HEK293 (cell line): ENCODE data around the gene MTHFD1L.

Experiments
- EGR2 ChIP-seq: fragments of 450-650 bp; formaldehyde crosslinking; IDR thresholded peaks from 2 replicates; pipeline ENCODE4 v1.5.1; 2016; ENCODE audit warnings: low read depth, missing biosample characterization, missing genetic modification characterization
- HOXC10 ChIP-seq: sonication (generic); formaldehyde crosslinking; IDR thresholded peaks from 2 replicates; pipeline ENCODE4 v1.8.1; 2023; ENCODE audit warnings: mild to moderate bottlenecking, missing genetic modification reagents
- KLF10 ChIP-seq: fragments of 450-650 bp; IDR thresholded peaks from 2 replicates; pipeline ENCODE4 v1.5.1; 2018; ENCODE audit warnings: missing biosample characterization, mild to moderate bottlenecking, missing genetic modification characterization
- YY2 ChIP-seq: fragments of 450-650 bp; formaldehyde crosslinking; IDR thresholded peaks from 2 replicates; pipeline ENCODE4 v1.5.1; 2016; ENCODE audit warnings: missing biosample characterization, missing genetic modification characterization
- ZEB2 ChIP-seq: fragments of 450-650 bp; formaldehyde crosslinking; IDR thresholded peaks from 2 replicates; pipeline ENCODE4 v1.5.1; 2016; ENCODE audit warnings: missing biosample characterization, missing genetic modification characterization
- ZIC2 ChIP-seq: fragments of 450-650 bp; formaldehyde crosslinking; IDR thresholded peaks from 2 replicates; pipeline ENCODE4 v1.5.1; 2016; ENCODE audit warnings: missing biosample characterization, missing genetic modification characterization
- ZNF174 ChIP-seq: fragments of 450-650 bp; formaldehyde crosslinking; IDR thresholded peaks from 2 replicates; pipeline ENCODE4 v1.5.0; 2017; ENCODE audit warnings: missing biosample characterization, mild to moderate bottlenecking, missing genetic modification characterization
- ZNF19 ChIP-seq: fragments of 450-650 bp; formaldehyde crosslinking; IDR thresholded peaks from 2 replicates; pipeline ENCODE4; 2016; ENCODE audit warnings: missing biosample characterization, missing genetic modification characterization, low read depth
- ZNF2 ChIP-seq: fragments of 450-650 bp; formaldehyde crosslinking; IDR thresholded peaks from 2 replicates; pipeline ENCODE4 v1.5.1; 2016; ENCODE audit warnings: missing biosample characterization, missing genetic modification characterization
- ZNF239 ChIP-seq: fragments of 450-650 bp; formaldehyde crosslinking; IDR thresholded peaks from 2 replicates; pipeline ENCODE4 v1.5.1; 2016; ENCODE audit warnings: missing biosample characterization, missing genetic modification characterization
- ZNF335 ChIP-seq: fragments of 450-650 bp; formaldehyde crosslinking; conservative IDR thresholded peaks from 2 replicates; pipeline ENCODE4 v1.5.1; 2016; ENCODE audit warnings: missing biosample characterization, missing genetic modification characterization
- ZNF354C ChIP-seq: fragments of 450-650 bp; formaldehyde crosslinking; IDR thresholded peaks from 2 replicates; pipeline ENCODE4 v1.5.1; 2016; ENCODE audit warnings: missing biosample characterization, missing genetic modification characterization, low read depth, borderline replicate concordance
- ZNF391 ChIP-seq: fragments of 450-650 bp; formaldehyde crosslinking; IDR thresholded peaks from 2 replicates; pipeline ENCODE4 v1.5.1; 2016; ENCODE audit warnings: low read depth, missing biosample characterization, missing genetic modification characterization, borderline replicate concordance
- ZNF473 ChIP-seq: fragments of 450-650 bp; formaldehyde crosslinking; IDR thresholded peaks from 2 replicates; pipeline ENCODE4 v1.5.1; 2017; ENCODE audit warnings: missing biosample characterization, missing genetic modification characterization
- ZNF549 ChIP-seq: fragments of 450-650 bp; IDR thresholded peaks from 2 replicates; pipeline ENCODE4 v1.5.1; 2018; ENCODE audit warnings: missing biosample characterization, missing genetic modification characterization, mild to moderate bottlenecking, inconsistent platforms, moderate library complexity
- ZNF677 ChIP-seq: fragments of 450-650 bp; IDR thresholded peaks from 2 replicates; pipeline ENCODE4 v1.5.0; 2018; ENCODE audit warnings: missing biosample characterization, mild to moderate bottlenecking, missing genetic modification characterization, moderate library complexity
- ZNF747 ChIP-seq: fragments of 450-650 bp; formaldehyde crosslinking; IDR thresholded peaks from 2 replicates; pipeline ENCODE4 v1.5.1; 2016; ENCODE audit warnings: missing biosample characterization, missing genetic modification characterization
- ZNF785 ChIP-seq: fragments of 450-650 bp; formaldehyde crosslinking; IDR thresholded peaks from 2 replicates; pipeline ENCODE4 v1.5.1; 2016; ENCODE audit warnings: missing biosample characterization, missing genetic modification characterization
- ZXDB ChIP-seq: fragments of 450-650 bp; formaldehyde crosslinking; IDR thresholded peaks from 2 replicates; pipeline ENCODE4 v1.5.1; 2016; ENCODE audit warnings: missing biosample characterization, missing genetic modification characterization
- TF ChIP-seq, protein P1 (sequence below): fragments of 450-650 bp; formaldehyde crosslinking; IDR thresholded peaks from 2 replicates; pipeline ENCODE4 v1.5.1; 2016; ENCODE audit warnings: missing biosample characterization, missing genetic modification characterization
- TF ChIP-seq, protein P2 (sequence below): fragments of 450-650 bp; formaldehyde crosslinking; IDR thresholded peaks from 2 replicates; pipeline ENCODE4 v1.5.1; 2016; ENCODE audit warnings: missing biosample characterization, missing genetic modification characterization
- TF ChIP-seq, protein P3 (sequence below): fragments of 450-650 bp; formaldehyde crosslinking; IDR thresholded peaks from 2 replicates; pipeline ENCODE4 v1.5.1; 2017; ENCODE audit warnings: missing biosample characterization, missing genetic modification characterization
- TF ChIP-seq, protein P4 (sequence below): fragments of 450-650 bp; formaldehyde crosslinking; IDR thresholded peaks from 2 replicates; pipeline ENCODE4 v1.5.1; 2016; ENCODE audit warnings: missing biosample characterization, missing genetic modification characterization
- TF ChIP-seq, protein P5 (sequence below): fragments of 450-650 bp; formaldehyde crosslinking; IDR thresholded peaks from 2 replicates; pipeline ENCODE4 v1.5.1; 2016; ENCODE audit warnings: missing biosample characterization, missing genetic modification characterization
- TF ChIP-seq, protein P6 (sequence below): fragments of 450-650 bp; formaldehyde crosslinking; IDR thresholded peaks from 2 replicates; pipeline ENCODE4 v1.5.1; 2016; ENCODE audit warnings: missing biosample characterization, missing genetic modification characterization

MTHFD1L gene

DNA sequence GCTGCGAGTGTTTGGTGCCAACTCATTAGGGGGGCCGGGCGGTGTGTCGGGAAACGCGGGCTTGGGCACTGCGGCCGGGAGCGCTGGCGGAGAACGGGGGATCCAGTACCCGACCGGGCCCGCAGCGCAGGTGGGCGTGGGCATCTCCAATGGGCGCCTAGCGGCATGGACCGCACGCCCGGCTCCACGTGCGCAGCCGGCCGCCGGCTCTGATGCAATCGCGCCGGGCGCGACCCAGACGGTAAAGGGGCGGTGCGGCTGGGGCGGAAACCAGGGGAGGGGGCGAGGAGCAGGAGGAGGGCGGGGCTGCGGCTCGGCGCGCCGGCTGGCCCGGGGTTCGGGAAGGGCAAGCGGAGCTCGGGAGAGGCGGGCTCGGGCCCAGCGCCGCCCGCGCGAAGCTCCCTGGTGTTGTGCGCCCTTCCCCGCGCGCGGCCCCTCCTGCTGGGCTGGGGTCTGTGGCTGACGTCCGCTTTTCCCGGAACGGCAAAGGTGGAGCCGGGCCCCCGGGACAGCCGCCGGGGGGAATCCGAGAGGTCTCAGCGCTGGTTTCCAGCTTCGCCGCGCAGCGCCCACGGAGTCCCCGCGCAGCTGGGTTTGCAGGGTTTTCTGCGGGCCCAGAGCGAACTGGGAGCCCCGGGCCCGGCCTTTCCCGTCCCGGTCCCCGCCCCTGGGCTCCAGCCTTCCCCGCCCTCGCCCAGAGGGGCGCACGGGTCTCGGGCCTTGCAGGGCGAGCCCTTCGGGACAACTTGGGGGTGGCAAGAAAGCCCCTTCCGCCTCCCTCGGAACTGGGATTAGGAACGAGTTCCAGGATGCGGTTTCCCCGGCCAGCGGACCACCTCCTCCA lies 867 bp downstream of the MTHFD1L start (continued):
- TF ChIP-seq YY2 (tag by site-specific recombination) (peak; percentile 58), ZNF174 (tag by site-specific recombination) (no peak), EGR2 (tag by site-specific recombination) (peak; percentile 60; the same call in 1 of the 2 replicates), ZNF785 (tag by site-specific recombination) (0 out of 2 replicates have a peak, but pooled peaks have one; percentile 29), ZNF19 (tag by site-specific recombination) (no peak), ZNF473 (tag by site-specific recombination) (no peak), HOXC10 (CRISPR knock-in tag) (no peak), ZNF747 (tag by site-specific recombination) (no peak), ZEB2 (tag by site-specific recombination) (peak; percentile 91), ZNF677 (no peak), ZXDB (tag by site-specific recombination) (0 out of 2 replicates have a peak, but pooled peaks have one; percentile 38), ZNF391 (tag by site-specific recombination) (peak; percentile 56; the same call in 1 of the 2 replicates), KLF10 (tag by site-specific recombination) (peak; percentile 75), ZNF549 (tag by site-specific recombination) (no peak), ZNF335 (tag by site-specific recombination) (peak; percentile 36), ZIC2 (tag by site-specific recombination) (peak; percentile 92), ZNF2 (tag by site-specific recombination) (no peak), ZNF354C (tag by site-specific recombination) (no peak), ZNF239 (tag by site-specific recombination) (no peak)
- TF ChIP-seq, protein P1, sequence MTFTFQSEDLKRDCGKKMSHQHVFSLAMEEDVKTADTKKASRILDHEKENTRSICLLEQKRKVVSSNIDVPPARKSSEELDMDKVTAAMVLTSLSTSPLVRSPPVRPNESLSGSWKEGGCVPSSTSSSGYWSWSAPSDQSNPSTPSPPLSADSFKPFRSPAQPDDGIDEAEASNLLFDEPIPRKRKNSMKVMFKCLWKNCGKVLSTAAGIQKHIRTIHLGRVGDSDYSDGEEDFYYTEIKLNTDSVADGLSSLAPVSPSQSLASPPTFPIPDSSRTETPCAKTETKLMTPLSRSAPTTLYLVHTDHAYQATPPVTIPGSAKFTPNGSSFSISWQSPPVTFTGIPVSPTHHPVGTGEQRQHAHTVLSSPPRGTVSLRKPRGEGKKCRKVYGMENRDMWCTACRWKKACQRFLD (tag by site-specific recombination) = peak; percentile 98
- TF ChIP-seq, protein P2, sequence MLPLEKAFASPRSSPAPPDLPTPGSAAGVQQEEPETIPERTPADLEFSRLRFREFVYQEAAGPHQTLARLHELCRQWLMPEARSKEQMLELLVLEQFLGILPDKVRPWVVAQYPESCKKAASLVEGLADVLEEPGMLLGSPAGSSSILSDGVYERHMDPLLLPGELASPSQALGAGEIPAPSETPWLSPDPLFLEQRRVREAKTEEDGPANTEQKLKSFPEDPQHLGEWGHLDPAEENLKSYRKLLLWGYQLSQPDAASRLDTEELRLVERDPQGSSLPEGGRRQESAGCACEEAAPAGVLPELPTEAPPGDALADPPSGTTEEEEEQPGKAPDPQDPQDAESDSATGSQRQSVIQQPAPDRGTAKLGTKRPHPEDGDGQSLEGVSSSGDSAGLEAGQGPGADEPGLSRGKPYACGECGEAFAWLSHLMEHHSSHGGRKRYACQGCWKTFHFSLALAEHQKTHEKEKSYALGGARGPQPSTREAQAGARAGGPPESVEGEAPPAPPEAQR (tag by site-specific recombination) = no peak
- TF ChIP-seq, protein P3, sequence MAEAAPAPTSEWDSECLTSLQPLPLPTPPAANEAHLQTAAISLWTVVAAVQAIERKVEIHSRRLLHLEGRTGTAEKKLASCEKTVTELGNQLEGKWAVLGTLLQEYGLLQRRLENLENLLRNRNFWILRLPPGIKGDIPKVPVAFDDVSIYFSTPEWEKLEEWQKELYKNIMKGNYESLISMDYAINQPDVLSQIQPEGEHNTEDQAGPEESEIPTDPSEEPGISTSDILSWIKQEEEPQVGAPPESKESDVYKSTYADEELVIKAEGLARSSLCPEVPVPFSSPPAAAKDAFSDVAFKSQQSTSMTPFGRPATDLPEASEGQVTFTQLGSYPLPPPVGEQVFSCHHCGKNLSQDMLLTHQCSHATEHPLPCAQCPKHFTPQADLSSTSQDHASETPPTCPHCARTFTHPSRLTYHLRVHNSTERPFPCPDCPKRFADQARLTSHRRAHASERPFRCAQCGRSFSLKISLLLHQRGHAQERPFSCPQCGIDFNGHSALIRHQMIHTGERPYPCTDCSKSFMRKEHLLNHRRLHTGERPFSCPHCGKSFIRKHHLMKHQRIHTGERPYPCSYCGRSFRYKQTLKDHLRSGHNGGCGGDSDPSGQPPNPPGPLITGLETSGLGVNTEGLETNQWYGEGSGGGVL (tag by site-specific recombination) = peak; percentile 93
- TF ChIP-seq, protein P4, sequence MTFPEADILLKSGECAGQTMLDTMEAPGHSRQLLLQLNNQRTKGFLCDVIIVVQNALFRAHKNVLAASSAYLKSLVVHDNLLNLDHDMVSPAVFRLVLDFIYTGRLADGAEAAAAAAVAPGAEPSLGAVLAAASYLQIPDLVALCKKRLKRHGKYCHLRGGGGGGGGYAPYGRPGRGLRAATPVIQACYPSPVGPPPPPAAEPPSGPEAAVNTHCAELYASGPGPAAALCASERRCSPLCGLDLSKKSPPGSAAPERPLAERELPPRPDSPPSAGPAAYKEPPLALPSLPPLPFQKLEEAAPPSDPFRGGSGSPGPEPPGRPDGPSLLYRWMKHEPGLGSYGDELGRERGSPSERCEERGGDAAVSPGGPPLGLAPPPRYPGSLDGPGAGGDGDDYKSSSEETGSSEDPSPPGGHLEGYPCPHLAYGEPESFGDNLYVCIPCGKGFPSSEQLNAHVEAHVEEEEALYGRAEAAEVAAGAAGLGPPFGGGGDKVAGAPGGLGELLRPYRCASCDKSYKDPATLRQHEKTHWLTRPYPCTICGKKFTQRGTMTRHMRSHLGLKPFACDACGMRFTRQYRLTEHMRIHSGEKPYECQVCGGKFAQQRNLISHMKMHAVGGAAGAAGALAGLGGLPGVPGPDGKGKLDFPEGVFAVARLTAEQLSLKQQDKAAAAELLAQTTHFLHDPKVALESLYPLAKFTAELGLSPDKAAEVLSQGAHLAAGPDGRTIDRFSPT (tag by site-specific recombination) = peak; percentile 97
- TF ChIP-seq, protein P5, sequence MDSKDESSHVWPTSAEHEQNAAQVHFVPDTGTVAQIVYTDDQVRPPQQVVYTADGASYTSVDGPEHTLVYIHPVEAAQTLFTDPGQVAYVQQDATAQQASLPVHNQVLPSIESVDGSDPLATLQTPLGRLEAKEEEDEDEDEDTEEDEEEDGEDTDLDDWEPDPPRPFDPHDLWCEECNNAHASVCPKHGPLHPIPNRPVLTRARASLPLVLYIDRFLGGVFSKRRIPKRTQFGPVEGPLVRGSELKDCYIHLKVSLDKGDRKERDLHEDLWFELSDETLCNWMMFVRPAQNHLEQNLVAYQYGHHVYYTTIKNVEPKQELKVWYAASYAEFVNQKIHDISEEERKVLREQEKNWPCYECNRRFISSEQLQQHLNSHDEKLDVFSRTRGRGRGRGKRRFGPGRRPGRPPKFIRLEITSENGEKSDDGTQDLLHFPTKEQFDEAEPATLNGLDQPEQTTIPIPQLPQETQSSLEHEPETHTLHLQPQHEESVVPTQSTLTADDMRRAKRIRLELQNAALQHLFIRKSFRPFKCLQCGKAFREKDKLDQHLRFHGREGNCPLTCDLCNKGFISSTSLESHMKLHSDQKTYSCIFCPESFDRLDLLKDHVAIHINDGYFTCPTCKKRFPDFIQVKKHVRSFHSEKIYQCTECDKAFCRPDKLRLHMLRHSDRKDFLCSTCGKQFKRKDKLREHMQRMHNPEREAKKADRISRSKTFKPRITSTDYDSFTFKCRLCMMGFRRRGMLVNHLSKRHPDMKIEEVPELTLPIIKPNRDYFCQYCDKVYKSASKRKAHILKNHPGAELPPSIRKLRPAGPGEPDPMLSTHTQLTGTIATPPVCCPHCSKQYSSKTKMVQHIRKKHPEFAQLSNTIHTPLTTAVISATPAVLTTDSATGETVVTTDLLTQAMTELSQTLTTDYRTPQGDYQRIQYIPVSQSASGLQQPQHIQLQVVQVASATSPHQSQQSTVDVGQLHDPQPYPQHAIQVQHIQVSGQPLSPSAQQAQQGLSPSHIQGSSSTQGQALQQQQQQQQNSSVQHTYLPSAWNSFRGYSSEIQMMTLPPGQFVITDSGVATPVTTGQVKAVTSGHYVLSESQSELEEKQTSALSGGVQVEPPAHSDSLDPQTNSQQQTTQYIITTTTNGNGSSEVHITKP (tag by site-specific recombination) = 0 out of 2 replicates have a peak, but pooled peaks have one; percentile 7
- TF ChIP-seq, protein P6, sequence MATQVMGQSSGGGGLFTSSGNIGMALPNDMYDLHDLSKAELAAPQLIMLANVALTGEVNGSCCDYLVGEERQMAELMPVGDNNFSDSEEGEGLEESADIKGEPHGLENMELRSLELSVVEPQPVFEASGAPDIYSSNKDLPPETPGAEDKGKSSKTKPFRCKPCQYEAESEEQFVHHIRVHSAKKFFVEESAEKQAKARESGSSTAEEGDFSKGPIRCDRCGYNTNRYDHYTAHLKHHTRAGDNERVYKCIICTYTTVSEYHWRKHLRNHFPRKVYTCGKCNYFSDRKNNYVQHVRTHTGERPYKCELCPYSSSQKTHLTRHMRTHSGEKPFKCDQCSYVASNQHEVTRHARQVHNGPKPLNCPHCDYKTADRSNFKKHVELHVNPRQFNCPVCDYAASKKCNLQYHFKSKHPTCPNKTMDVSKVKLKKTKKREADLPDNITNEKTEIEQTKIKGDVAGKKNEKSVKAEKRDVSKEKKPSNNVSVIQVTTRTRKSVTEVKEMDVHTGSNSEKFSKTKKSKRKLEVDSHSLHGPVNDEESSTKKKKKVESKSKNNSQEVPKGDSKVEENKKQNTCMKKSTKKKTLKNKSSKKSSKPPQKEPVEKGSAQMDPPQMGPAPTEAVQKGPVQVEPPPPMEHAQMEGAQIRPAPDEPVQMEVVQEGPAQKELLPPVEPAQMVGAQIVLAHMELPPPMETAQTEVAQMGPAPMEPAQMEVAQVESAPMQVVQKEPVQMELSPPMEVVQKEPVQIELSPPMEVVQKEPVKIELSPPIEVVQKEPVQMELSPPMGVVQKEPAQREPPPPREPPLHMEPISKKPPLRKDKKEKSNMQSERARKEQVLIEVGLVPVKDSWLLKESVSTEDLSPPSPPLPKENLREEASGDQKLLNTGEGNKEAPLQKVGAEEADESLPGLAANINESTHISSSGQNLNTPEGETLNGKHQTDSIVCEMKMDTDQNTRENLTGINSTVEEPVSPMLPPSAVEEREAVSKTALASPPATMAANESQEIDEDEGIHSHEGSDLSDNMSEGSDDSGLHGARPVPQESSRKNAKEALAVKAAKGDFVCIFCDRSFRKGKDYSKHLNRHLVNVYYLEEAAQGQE = peak; percentile 64
